CD4-positive, alpha-beta T cell (primary cell): ENCODE results near the gene PTPN21. TPM values are rescaled to one million over a fixed set of nuclear protein-coding genes. Genes with fewer than 3 reads are reported as not detected.

ENCODE experiments used
- ATAC-seq: fragments of 200-7000 bp; cut with Tn5 transposase; one replicate; pipeline ENCODE4 v1.10.0; 2022; ENCODE audit warnings: mild to moderate bottlenecking; ENCODE audit not compliant: poor library complexity
- CTCF ChIA-PET: fragments of 350-600 bp; sonication (Branson Sonifier 250); formaldehyde crosslinking; loops from one replicate; lab custom pipeline; 2021; ENCODE audit warnings: antibody characterized with exemption, inconsistent platforms; lab: Charles Lee
- POLR2A ChIA-PET: fragments of 350-600 bp; sonication (Branson Sonifier 250); formaldehyde crosslinking; loops from one replicate; lab custom pipeline; 2021; ENCODE audit warnings: antibody characterized with exemption, inconsistent platforms; lab: Charles Lee
- DNase-seq, 14 experiments: peaks; one replicate each; pipeline ENCODE4 v3.0.0-alpha.2; 2013 to 2020; ENCODE audit warnings: mixed read lengths in 2 of 14
- H3K27ac ChIP-seq, 2 donors: one replicate each; pipeline versions ENCODE4 v1.5.1 to v1.7.0; 2013; ENCODE audit warnings: low read length in 2 of 2, low read depth in 1 of 2, mild to moderate bottlenecking in 1 of 2
- H3K27me3 ChIP-seq, 2 experiments: 1 replicate in 1 of 2; 2 replicates in 1 of 2; pipeline versions ENCODE4 v1.6.1 to v1.7.0; 2013; ENCODE audit warnings: low read length in 2 of 2, control low read depth in 1 of 2, mild to moderate bottlenecking in 1 of 2, moderate library complexity in 1 of 2; ENCODE audit not compliant: insufficient read depth in 2 of 2, control insufficient read depth in 1 of 2
- H3K36me3 ChIP-seq: one replicate; pipeline ENCODE4 v1.6.1; 2013; ENCODE audit warnings: low read length, control low read depth; ENCODE audit not compliant: insufficient read depth
- H3K4me1 ChIP-seq: one replicate; pipeline ENCODE4 v1.6.1; 2013; ENCODE audit warnings: low read length, control low read depth; ENCODE audit not compliant: insufficient read depth
- H3K4me3 ChIP-seq: one replicate; pipeline ENCODE4 v1.5.1; 2013; ENCODE audit warnings: mild to moderate bottlenecking, low read length, moderate library complexity
- H3K9me3 ChIP-seq, 2 experiments: 1 replicate in 1 of 2; 2 replicates in 1 of 2; pipeline versions ENCODE4 v1.6.1 to v1.7.0; 2013; ENCODE audit warnings: low read length in 2 of 2, mild to moderate bottlenecking in 2 of 2, control low read depth in 1 of 2, moderate library complexity in 1 of 2; ENCODE audit not compliant: control insufficient read depth in 1 of 2, insufficient read depth in 1 of 2
- H3K27ac Mint-ChIP-seq: one replicate; pipeline ENCODE4 v1.8.0; 2020; ENCODE audit warnings: mixed read lengths
- H3K27me3 Mint-ChIP-seq: one replicate; pipeline ENCODE4 v1.8.0; 2021; ENCODE audit warnings: mixed read lengths
- H3K36me3 Mint-ChIP-seq: one replicate; pipeline ENCODE4 v1.8.0; 2021; ENCODE audit warnings: low read depth, mixed read lengths
- H3K4me1 Mint-ChIP-seq: one replicate; pipeline ENCODE4 v1.8.0; 2021; ENCODE audit warnings: low read depth, mixed read lengths
- H3K4me3 Mint-ChIP-seq: one replicate; pipeline ENCODE4 v1.8.0; 2020; ENCODE audit warnings: mild to moderate bottlenecking, mixed read lengths
- H3K9me3 Mint-ChIP-seq: one replicate; pipeline ENCODE4 v1.8.0; 2020; ENCODE audit warnings: mixed read lengths
- CTCF ChIP-seq: fragments of 200-600 bp; IDR thresholded peaks from one replicate; pipeline ENCODE4 v1.8.0; 2022; ENCODE audit warnings: antibody characterized with exemption, mild to moderate bottlenecking
- intact Hi-C, 2 experiments: fragments of 100-400 bp; cut with DNase I in 1 of 2; cut with micrococcal nuclease in 1 of 2; formaldehyde crosslinking; loops; one replicate each; pipeline versions ENCODE4 v1.15.1 to v1.9.0; 2023 to 2025; cut with DNase I, micrococcal nuclease
- total RNA-seq, 174 experiments: library from RNA in 2 of 174; stranded (reverse) in 2 of 174; gene quantifications; one replicate each; pipeline ENCODE4 v1.2.3 and lab custom pipeline; 2021 to 2026

PTPN21 gene
- total RNA-seq, 2 experiments from 2014 or later, result not detected

- Mint-ChIP-seq H3K9me3 (no peaks in the 10 kb centered on the region), H3K36me3 (peaks cover 24% of the 10 kb centered on the region), H3K4me1 (no peaks in the 10 kb centered on the region), H3K4me3 (no peak overlapping the region), H3K27ac (no peak overlapping the region), H3K27me3 (no peaks in the 10 kb centered on the region)
- no peaks in the 10 kb centered on the region for H3K9me3 ChIP-seq
- intact Hi-C loops, result no loop called here
- no peaks in the 10 kb centered on the region for H3K36me3 ChIP-seq
- H3K4me3 ChIP-seq, result no peak overlapping the region
- no peaks in the 10 kb centered on the region for H3K4me1 ChIP-seq
- no peaks in the 10 kb centered on the region for H3K27me3 ChIP-seq
- H3K27ac ChIP-seq, result no peak overlapping the region
- ATAC-seq (no peak), DNase-seq (peak in 2 of 14 experiments; percentile 3 to 4)
- CTCF ChIA-PET, result no interaction called here
- POLR2A ChIA-PET, result no interaction called here
- no peak for TF ChIP-seq CTCF
These were observed 91.5 kb downstream of the PTPN21 start for GRCh38 chr14:88463318-88463717.

GRCh38 chr14:88454886-88455285 lies 99.9 kb downstream of the PTPN21 start:
- no peaks in the 10 kb centered on the region for H3K4me1 Mint-ChIP-seq
- no peak overlapping the region for H3K4me3 Mint-ChIP-seq
- Histone ChIP-seq H3K27me3 (no peaks in the 10 kb centered on the region), H3K9me3 (peaks cover 0 to 6% of the 10 kb centered on the region in 2 experiments), H3K36me3 (no peaks in the 10 kb centered on the region), H3K4me1 (no peaks in the 10 kb centered on the region), H3K4me3 (no peak overlapping the region), H3K27ac (no peak overlapping the region)
- ATAC-seq (no peak), DNase-seq (no peak)
- H3K36me3 Mint-ChIP-seq, result peaks cover 67% of the 10 kb centered on the region
- H3K9me3 Mint-ChIP-seq, result peaks cover 3% of the 10 kb centered on the region
- H3K27me3 Mint-ChIP-seq, result no peaks in the 10 kb centered on the region
- POLR2A ChIA-PET, result no interaction called here
- intact Hi-C loops, result no loop called here
- CTCF ChIA-PET, result no interaction called here
- H3K27ac Mint-ChIP-seq, result no peak overlapping the region
- no peak for TF ChIP-seq CTCF

- no peaks in the 10 kb centered on the region for H3K36me3 ChIP-seq
- H3K9me3 ChIP-seq, result peaks cover 0 to 6% of the 10 kb centered on the region in 2 experiments
- no peak overlapping the region for H3K4me3 Mint-ChIP-seq
- H3K27ac ChIP-seq, result no peak overlapping the region
- intact Hi-C loops, result no loop called here
- ATAC-seq (no peak), DNase-seq (no peak)
- POLR2A ChIA-PET, result no interaction called here
- H3K4me3 ChIP-seq, result no peak overlapping the region
- CTCF ChIA-PET, result no interaction called here
- peaks cover 6% of the 10 kb centered on the region for H3K9me3 Mint-ChIP-seq
- H3K4me1 ChIP-seq, result no peaks in the 10 kb centered on the region
- H3K27me3 ChIP-seq, result no peaks in the 10 kb centered on the region
- TF ChIP-seq CTCF, result no peak
- no peak overlapping the region for H3K27ac Mint-ChIP-seq
- H3K27me3 Mint-ChIP-seq, result no peaks in the 10 kb centered on the region
- peaks cover 59% of the 10 kb centered on the region for H3K36me3 Mint-ChIP-seq
- no peaks in the 10 kb centered on the region for H3K4me1 Mint-ChIP-seq
These were observed 102.6 kb downstream of the PTPN21 start for GRCh38 chr14:88452231-88452630.
